HG03442 (cell line): Measurements from ENCODE around the gene IQGAP3.

ENCODE experiments used
- ATAC-seq: cut with Tn5 transposase; IDR thresholded peaks from one replicate; pipeline ENCODE4 v1.9.1; 2021; ENCODE audit warnings: mild to moderate bottlenecking, moderate library complexity; ENCODE audit not compliant: unreplicated experiment

Gene IQGAP3

DNA sequence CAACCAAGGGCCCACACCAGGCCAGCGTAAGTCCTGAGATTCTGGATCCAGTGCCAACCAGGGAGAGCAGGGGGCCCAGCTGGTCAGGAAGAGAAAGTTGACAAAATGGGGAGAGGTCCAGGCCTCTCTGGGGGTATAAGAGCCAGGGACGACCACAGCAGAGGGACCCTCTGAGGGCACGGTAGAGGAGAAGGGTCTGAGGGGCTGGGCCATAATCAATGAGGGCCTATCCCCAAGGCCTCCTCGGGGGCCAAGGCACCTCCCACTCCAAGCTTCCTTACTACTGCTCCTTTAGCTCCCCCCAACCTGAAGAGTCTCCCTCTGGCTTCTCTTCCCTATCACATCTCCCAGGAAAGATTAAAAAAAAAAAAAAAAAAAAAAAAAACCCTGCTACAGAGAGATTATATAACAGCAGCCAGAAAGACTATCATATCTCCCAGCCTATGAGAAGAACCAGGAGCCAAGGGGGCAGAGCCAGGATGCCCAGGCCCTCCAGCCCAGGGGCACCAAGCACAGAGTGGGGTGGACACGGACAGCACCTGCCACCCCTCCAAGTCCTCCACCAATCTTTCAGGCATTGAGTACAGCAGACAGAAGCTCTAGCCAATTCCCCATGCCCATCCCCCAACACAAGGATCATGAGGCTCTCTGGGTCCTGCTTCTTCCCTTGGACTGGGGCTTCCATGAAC is 74.5 kb downstream of the IQGAP3 start:
- no peak for ATAC-seq

DNA sequence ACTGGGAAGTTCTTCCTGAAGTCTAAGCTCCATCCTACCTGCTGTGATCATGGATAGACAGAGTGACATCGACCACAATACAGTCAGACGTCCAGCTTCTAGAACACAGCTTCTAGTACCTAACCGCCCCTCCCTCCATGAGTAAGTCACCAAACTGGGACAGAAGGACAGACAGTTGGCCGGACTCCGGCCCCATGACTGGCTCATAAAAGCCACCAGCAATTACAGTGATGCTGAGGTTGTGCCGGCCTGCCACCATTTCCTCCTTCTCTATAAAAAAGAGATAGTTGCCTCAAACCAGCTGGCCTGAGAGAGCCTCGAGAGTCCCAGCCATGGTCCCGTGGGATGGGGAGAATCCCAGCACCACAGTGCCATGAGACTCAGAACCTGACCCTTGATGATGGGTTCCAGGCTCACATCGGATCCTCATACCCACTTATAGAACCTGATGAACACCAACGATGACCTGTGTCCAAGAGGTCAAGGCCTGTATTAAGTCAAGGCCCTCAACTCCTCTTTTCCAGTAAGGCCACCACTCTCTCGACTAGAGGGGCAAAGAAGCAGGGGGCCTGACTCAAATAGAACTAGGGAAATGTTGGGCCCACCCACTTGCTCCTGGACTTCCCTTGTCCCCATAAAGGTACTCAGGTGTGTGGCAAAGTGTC is 75.2 kb downstream of the IQGAP3 start:
- ATAC-seq = no peak

DNA sequence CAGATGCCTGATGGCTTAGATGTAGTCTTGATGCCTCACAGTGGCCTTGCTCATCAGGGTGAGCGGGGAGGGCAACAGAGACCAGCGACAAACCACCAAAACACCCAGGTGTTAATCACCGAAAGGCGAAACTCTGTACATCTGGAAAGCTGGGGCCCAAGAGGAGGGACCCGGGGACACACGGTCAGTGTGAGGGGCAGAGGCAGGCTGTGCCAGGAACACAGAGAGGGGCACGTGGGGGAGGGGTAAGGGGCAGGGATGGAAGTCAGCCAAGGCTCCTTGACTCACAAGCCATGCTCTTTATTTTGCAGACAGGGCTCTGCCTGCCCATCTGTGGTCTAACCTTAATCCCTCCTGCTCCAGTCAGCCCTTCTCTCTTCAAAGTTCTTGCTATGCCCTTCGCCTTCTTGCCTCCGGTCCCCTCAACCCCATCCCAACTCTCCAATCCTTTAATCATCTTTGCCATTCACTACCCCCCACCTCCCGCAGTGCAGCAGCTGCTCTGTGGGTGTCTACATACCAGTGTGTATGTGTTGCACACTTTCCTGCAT is 76.1 kb downstream of the IQGAP3 start:
- ATAC-seq = no peak

DNA sequence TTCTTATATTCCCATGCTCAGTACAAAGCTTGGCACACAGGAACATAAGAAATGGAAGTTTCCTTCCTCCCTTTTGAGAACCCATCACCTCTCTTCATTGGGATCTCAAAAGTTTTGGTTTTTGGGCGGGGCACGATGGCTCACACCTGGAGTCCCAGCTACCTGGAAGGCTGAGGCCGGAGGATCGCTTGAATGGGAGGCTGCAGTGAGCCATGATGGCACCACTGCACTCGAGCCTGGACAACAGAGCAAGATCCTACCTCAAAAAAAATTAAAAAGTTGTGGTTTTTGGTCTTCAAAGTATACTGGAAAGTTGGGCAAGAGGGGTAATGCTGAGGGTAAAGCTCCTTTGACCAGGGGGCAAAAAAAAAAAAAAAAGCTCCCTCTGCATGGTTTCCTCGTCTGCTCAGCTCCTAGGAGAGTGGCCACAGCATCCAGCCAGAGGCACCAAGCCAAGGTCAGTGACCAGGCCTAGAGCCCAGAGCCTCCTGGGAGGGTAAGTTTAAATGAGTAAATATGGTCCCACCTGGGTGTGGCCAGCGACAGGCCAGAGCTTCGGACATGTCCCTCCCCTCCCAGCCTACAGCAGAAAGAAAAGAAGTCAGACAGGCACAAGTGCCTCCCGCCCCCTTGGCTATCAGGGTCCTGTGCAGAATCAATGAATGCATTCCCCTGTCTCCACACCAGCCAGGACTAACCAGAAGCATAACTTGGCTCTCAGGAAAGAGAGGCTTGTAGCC is 76.8 kb downstream of the IQGAP3 start:
- ATAC-seq = no peak

DNA sequence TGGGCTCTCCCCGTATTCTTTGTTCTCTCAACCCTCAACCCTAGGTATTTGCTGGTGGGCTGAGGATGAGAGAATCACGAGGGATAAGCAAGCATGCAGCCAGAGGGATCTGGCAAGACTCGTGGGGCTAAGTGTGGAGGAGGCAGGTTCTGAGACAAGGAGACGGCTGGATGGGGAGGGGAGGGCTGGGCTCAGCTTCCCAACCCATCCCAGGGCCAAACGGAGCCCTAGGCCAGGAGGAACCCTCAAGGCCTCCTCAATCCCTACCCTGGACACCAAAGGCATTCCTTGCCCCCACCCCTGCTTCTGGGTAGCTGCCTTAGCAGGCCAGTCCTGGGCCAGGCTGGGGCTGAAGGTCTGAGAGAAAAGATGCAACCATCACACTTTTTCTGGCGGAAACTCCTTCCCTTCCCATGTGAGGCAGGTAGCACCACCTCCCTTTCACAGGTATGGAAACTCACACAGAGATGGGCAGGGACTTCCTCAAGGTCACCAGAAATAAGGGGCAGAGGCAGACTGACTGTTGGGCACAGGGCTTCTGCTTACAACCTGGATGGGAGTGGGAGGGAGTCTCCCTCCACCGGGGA is 78.0 kb downstream of the IQGAP3 start:
- ATAC-seq = no peak

DNA sequence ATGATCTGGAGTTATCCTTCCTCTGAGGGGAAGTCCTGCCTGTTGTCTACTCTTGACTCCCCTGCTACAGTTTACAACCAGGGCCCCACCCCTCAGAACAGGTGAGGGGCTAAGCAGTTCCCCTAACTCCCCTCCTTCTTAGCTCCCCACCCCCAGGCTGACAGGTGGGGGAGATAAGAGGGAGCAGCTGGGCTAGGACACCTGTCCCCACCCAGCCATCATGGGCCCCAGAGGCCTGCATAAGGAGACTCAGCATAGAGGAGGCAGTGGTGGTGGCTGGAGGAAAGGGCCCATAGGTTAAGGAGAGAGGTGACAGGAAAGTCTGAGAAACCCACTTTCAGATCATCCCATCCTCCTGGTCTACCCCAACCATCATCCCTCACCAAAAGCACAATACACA is 78.6 kb downstream of the IQGAP3 start:
- no peak for ATAC-seq

DNA sequence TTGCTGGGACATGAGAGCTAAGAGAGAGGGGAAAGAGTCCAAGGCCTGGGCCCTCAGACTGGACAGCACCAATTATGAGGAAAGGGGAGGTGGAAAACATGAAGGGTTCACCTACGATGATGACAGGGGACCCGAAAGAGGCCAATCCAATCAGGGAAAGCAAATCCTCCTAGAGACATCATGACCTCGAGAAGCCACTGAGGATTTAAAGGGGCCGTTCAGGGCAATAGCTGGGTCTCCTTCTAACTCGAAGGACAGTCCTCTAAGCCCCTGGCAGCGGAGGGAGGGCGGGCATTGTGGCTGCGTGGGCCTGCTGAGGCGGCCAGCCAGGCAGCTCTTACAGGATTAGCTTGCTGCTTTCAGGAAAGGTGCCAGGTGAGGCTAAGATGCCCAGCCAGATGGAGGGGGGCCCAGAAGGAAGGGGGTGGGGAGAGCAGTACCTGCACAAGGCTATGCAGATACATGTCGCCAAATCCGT is 79.2 kb downstream of the IQGAP3 start:
- no peak for ATAC-seq

DNA sequence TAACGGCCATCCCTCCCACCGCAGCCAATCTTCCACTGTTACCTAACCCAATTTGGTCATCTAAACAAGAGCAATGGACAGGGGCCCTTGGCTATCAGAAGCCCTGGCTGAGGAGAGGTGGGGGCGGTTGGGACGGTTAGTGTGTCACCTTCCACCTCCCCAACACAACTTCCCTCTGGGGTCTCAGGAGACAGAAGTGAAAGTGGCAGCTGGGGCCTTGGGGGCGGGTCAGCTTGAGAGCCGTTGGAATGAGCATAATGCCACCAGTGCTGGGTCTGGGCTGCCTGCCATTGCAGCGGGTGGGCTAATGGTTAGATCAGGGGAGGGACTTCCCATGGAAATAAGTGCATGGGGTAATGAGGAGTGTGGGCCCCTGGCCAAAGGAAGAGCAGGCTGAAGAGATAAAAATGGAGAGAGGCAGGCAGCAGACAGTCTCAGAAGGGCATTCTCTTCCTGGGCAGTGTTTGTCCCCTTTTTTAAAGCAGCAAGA is 79.7 kb downstream of the IQGAP3 start:
- ATAC-seq = no peak

DNA sequence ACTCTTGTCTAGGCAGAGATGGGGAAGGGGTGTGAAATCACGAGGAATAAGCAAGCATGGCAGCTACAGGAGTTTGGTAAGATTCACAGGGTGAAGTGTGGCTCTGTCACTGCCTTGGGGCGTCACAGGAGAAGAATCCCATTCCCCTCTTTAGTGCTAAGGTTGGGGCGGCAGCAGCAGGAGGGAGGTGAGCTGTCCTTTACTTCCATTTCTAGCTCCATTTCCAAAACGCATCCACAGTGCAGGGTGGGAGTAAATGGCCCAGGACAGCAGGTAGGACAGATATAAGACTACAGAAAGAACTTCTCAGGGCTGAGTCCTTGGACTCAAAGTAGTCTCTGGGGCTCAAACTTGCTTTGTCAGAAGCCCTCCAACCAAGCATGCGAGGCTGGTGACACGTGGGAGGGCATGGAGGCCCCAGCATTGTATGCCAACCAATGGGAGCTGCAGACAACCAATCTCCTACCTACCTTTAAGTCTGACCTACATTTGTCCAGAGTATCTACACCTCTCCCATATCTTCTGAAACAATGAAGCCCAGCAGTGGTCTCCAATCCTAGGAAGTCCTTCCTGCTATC is 80.3 kb downstream of the IQGAP3 start:
- ATAC-seq = no peak

DNA sequence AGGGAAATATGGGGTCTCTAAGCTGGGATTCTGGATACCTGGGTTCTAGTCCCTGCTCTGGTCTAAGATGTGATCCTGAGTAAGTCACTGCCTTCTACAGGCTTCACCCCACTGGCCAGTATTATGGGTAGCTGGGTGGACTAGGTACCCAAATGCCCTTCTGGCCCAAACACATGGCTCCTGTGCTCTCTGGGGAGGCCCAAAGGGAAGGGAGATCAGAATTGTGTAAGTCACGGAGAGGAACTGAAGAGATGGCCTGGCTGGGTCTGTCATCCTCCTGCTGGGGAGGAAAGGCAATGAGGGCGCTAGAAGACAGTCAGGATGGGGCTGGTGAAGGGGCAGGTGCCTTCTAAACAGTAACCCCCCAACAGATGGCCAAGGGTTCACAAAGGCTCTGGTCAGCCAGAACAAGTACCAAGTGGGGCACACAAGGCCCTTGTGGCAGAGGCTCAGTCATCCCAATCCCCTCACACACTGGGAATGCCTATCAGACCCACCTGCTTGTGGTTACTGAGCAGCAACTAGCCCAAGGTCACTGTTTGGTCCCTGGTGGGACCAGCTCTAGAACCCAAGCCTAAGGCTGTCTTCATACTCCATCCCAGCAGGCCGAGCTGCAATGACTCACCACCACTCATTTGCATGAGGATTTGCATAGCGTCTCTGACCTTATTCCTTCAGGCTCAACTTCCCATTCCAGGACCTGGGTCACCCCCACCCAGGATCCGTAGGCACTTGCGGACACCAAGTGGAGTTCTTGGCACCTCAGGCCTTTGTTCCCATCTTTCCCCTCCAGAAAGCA is 81.0 kb downstream of the IQGAP3 start:
- ATAC-seq = no peak

DNA sequence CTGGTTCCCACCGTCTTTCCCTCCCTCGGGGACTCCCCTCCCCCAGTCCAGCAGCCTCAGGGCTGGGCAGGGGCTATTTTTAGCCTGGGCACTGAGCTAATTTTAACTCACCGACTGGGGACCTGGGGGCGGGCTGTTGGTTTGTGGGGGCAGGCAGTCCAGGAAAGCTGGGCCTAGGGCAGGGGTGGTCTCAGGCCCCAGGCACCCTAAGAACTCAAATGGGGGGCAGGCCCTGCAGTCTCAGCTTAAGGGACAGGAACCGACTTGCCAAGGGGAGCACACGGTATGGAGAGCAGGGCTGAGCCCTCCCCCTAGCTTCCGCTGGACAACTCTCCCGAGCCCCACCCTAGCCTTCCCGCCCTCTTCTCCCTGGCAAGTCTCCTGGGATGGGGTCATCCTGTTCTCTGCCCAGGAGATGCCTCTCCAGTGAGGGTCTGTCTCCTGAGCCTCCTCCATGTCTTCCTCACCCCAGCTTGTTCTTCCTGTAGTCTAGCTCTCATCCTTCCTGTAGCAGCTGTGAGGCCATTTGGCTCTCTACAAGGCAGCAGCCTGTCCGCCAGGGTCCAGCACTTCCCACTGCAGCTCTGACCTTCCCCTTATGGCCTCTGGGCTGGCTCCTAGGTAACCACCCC is 81.8 kb downstream of the IQGAP3 start:
- ATAC-seq = no peak

DNA sequence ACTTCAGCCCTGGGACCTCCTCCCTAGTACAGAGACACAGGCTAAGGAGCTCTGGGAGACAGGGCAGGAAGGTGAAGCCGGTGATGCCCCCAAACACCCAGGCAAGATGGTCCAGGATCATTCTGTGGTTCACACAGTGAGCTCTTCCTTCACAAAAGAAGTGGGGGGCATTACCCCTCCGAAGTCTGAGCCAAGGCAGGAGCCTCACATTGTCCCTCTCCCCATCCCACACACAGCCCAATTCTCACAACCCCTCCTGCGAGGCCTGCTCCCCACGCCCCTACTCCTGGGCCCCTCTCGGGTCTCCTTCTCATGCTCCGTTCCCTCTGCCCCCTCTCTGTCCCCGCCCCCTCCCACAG is 82.5 kb downstream of the IQGAP3 start:
- no peak for ATAC-seq

DNA sequence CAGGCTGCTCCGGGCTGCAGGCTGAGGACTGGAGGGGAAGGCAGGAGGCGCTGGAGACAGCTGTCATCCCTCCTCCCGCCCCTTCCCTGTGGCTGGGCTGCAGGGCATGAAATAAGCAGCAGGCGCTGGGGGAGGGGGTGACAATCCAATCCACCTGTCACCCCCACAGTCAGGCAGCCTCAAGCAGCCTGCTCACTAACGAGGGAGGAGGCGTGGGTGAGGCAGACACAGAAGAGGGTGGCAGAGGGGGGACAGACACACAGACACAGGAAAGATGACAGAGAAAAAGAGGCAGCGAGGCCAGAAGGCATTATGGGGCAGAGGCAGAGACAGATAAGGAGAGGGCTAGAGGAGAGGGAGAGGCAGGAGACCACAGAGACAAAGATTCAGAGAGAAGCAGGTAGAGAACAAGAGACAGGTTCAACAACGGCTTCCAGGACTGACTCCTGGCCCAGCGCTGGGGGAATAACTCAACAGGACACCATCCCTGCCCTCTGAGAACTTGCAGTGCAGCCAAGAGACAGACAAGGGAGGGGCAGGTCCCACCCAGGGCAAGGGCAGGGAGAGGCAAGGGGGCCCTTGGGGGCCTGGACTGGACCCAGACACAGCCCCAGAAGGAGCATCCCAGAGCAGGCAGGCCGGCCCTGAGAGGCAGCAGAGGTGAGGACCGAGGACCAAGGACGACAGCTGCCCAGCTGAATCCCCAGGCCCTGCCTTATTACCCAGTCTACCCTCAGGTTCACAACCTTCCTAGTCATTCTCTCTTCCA is 83.0 kb downstream of the IQGAP3 start:
- no peak for ATAC-seq

DNA sequence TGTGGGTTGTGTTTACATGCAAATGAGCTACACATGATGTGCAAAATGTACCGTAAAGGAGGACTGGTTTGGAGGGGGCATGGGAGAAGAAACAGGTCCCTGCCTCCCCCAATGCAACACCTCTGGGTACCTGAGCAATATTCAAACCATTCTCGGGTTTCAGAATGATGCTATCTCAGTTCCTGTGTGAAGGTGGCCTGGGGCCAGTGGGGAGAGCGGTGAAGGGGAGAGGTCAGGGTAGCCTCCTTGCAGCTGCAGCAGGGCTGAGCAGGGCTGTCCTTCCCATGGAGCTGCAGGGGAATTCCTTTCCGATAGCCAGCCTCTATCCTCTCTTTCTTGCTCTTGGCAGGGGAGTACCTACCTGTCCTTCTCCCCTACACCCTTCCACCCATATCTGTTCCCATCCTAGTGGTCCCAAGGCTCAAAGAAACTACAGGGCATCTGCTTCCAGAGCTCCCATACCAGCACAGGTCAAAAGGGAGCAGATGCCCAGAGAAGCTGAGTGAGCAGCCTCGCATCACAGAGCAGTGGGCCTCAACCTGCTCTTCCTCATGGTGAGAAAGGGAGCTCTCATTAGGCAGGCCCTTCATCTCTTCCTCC is 83.7 kb downstream of the IQGAP3 start:
- peak; percentile 55 for ATAC-seq

DNA sequence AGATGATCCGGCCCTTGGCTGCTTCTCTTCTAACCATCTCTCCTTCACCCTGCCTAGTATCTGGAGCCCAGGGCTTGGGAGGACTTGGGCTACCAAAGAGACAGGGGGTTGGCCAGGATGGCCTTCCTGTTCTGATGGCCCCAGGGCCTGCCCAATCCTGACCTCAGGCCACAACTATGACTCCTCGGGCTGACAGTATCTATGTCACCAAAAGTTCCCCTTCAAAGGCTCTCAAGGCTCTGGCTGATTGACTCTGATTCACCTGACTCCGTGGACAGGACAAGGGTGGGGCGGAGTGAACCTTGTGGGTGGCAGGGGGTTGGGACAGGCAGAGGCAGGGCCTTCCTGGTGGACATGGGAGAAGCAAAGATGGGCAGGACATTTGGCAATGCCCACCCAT is 84.5 kb downstream of the IQGAP3 start:
- peak; percentile 32 for ATAC-seq

DNA sequence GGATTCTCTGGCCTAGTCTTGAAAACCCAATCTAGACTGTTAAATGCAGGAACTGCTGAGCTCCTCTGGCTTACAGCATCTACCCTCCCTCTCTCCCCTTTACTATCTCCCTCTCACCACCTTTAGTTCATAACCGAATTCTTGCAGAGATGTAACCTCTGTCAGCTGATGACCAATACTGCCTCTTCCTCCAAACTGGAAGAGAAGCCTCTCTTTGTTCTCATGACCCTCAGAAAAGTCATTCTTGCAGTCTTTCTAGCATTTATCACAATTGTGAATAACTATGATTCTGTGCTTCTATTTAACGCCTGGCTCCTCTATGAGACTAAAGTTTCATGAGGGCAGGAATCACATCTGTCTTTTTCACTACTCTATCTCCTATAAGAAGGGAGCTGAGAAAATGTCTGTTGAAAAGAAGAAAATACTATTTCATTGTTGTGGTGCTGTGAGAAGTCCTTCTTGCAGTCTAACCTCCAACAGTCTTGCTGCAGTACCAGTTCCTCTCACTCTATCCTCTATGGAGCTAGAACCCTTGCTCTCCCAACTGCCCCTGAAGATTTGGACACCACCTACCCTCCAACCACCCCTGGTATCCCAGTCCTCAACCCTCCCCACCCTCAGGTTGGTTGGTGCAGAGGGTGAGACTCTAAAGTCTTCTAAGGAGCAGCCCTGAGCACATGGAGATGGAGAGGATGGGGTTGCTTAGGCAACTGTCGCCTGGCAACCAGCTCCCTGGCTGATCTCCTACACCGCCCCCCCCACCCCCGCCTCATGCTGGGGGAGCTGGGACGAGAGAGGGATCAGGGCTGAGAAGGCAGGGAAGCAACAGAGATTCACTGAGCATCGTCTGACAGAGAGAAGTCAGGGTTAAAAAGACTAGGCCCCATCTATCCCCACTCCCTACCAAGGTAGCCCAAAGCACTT is 85.7 kb downstream of the IQGAP3 start:
- ATAC-seq = no peak

DNA sequence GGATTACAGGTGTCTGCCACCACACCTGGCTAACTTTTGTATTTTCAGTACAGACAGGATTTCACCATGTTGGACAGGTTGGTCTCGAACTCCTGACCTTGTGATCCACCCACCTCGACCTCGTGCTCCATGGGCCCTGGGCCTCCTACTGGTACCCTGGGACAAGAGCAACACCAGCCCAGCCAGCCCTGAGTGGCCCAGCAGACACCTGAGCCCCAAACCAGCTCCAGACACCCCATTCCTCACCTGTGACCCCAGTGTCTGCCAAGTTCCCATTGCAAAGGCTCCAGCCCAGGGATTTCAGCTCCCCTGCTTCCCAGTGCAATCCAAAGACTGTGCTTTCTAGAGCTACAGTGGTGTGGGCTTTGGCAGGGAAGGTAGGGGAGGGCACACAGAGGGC is 86.4 kb downstream of the IQGAP3 start:
- ATAC-seq = no peak
